HL-60/S4 (cell line): ENCODE measurements around the gene KIF1C.
"Not testable (repeated sequence)": the region's sequence is repeated elsewhere in the genome, so short reads cannot be mapped to it uniquely, and the experiment has no call there.

Source experiments
- in situ Hi-C: fragments of 300-500 bp; cut with MboI; formaldehyde crosslinking; loops from 2 replicates; pipeline ENCODE4 v1.14.3; 2022; ENCODE audit warnings: low sequenced_read_pairs

Gene KIF1C

GRCh38 chr17:4999430-5000093 is 1.8 kb downstream of the KIF1C start:
- in situ Hi-C loops: no loop called here

GRCh38 chr17:5000237-5000639 is 2.5 kb downstream of the KIF1C start:
- in situ Hi-C loops: no loop called here

GRCh38 chr17:5002121-5002788 is 4.5 kb downstream of the KIF1C start:
- in situ Hi-C loops: no loop called here

GRCh38 chr17:5003214-5003867 is 5.6 kb downstream of the KIF1C start:
- in situ Hi-C loops: no loop called here

- in situ Hi-C loops: no loop called here
Observed at GRCh38 chr17:5011928-5012327, 14.2 kb downstream of the KIF1C start.

GRCh38 chr17:5014357-5014756 is 16.6 kb downstream of the KIF1C start:
- in situ Hi-C loops: no loop called here

DNA sequence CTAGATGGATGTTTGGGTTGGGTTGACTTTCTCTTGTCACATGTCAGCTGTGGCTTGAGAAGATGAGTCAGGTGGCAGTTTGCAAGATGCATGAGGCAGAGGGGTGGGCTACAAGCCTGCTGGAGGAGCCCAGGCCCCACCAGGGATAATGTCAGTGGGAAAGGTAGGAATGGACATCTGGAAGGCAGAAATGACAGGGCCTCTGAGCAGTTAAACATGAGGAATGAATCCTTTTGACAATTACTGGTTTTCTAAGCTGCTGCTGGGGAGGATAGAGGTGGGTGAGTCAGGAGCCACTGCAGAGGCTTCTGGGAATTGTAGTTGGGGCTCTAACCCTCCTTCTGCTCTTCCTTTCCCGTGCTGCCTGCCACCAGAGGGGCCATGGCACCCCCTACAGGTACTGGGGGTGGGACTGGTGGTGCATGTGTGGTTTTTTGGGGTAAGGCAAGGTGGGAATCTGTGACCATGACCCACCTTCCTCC is 21.8 kb downstream of the KIF1C start:
- in situ Hi-C loops: no loop called here

- in situ Hi-C loops: no loop called here
Observed at GRCh38 chr17:5020502-5021023, 22.8 kb downstream of the KIF1C start.

DNA sequence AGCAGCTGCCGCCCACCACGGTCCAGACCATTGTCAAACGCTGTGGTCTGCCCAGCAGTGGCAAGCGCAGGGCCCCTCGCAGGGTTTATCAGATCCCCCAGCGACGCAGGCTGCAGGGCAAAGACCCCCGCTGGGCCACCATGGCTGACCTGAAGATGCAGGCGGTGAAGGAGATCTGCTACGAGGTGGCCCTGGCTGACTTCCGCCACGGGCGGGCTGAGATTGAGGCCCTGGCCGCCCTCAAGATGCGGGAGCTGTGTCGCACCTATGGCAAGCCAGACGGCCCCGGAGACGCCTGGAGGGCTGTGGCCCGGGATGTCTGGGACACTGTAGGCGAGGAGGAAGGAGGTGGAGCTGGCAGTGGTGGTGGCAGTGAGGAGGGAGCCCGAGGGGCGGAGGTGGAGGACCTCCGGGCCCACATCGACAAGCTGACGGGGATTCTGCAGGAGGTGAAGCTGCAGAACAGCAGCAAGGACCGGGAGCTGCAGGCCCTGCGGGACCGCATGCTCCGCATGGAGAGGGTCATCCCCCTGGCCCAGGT is 24.5 kb downstream of the KIF1C start:
- in situ Hi-C loops: no loop called here

DNA sequence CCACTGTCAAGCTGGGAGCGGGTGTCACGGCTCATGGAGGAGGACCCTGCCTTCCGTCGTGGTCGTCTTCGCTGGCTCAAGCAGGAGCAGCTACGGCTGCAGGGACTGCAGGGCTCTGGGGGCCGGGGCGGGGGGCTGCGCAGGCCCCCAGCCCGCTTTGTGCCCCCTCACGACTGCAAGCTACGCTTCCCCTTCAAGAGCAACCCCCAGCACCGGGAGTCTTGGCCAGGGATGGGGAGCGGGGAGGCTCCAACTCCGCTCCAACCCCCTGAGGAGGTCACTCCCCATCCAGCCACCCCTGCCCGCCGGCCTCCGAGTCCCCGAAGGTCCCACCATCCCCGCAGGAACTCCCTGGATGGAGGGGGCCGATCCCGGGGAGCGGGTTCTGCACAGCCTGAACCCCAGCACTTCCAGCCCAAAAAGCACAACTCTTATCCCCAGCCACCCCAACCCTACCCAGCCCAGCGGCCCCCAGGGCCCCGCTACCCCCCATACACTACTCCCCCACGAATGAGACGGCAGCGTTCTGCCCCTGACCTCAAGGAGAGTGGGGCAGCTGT is 25.9 kb downstream of the KIF1C start:
- in situ Hi-C loops: no loop called here

DNA sequence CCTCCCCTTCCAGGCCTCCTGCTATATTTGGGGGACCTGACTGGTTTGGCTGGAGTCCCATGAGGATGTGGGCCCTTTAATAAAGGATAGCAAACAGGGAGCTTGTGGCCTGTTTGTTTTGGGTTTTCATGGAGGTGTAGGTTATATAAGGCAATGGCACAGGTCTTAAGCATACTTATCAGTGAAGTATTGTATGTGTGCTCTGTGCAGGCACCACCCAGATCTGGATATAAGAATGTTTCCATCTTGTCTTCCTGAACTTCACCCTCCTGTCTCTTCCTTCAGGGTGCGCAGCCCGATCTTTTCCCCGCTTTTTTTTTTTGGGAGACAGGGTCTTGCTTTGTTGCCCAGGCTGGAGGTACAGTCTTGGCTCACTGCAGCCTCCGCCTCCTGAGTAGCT is 26.9 kb downstream of the KIF1C start:
- in situ Hi-C loops: no loop called here

DNA sequence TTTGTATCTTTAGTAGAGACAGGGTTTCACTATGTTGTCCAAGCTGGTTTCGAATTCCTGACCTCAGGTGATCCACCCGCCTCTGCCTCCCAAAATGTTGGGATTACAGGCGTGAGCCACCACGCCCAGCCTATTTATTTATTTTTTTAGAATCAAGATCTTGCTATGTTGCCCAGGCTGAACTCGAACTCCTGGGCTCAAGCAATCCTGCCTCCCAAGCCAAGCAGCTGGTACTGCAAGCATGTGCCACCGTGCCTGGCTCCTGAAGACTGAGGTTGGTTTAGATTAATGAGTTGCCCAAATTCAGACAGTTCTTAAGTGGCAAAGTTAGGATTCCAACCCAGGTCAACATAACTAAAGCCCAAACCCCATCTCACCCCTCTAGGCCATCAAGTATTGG is 29.5 kb downstream of the KIF1C start:
- in situ Hi-C loops: no loop called here

GRCh38 chr17:5027916-5028315 is 30.2 kb downstream of the KIF1C start:
- in situ Hi-C loops: no loop called here

DNA sequence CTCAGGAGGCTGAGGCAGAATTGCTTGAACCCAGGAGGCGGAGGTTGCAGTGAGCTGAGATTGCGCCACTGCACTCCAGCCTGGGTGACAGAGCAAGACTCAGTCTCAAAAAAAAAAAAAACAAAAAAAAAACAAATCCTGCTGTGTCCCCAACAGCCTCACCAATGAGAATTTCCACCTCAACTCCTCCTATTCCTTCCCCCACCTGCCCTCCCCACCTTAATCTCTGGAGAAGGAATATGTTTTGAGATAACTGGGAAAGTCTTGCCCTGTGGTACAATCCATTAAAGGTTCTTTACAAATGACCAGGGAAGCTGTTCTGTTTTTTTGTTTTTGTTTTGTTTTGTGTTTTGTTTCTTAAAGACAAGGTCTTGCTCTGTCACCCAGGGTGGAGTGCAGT is 32.4 kb downstream of the KIF1C start:
- in situ Hi-C loops: not testable (repeated sequence)

- in situ Hi-C loops: no loop called here
Observed at GRCh38 chr17:5031365-5032082, 33.8 kb downstream of the KIF1C start.

DNA sequence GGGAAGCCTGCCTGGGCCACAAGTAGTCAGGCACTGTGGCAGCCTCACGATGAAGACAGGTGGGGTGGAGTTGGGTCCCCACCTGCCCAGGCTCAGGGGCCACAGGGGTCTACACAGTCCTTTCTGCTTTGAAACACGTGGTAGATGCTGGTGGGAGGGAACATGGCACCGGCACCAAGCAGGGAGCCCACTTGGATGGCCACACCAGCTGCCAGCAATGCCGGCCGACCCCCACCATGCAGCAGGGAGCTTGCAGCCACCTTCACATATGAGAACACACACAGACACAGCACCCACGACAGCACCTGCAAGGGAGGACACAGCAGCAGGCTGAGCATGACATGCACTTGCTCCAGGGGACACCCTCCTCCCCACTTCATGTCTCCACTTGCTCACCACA is 35.1 kb downstream of the KIF1C start:
- in situ Hi-C loops: no loop called here

GRCh38 chr17:5033352-5034015 is 35.7 kb downstream of the KIF1C start:
- in situ Hi-C loops: no loop called here

GRCh38 chr17:5034063-5034462 is 36.3 kb downstream of the KIF1C start:
- in situ Hi-C loops: no loop called here

- in situ Hi-C loops: no loop called here
Observed at GRCh38 chr17:5034651-5035050, 36.9 kb downstream of the KIF1C start.

- in situ Hi-C loops: no loop called here
Observed at GRCh38 chr17:5035315-5035714, 37.6 kb downstream of the KIF1C start, which contains the start of gene SLC52A1. SLC52A1 (minus strand) TSS chr17:5035426; CDS start chr17:5034606, 820 bp downstream.
